Endodermal cell (in vitro differentiated cells): ENCODE measurements around the gene FBXO17. TPM values are rescaled to one million over a fixed set of nuclear protein-coding genes. Genes with fewer than 3 reads are reported as not detected.

ENCODE experiments used
- DNase-seq: peaks from one replicate; pipeline ENCODE4 v3.0.0-alpha.2; 2017
- H3K27ac ChIP-seq: 2 replicates; pipeline ENCODE4 v1.5.1; 2013; ENCODE audit warnings: mild to moderate bottlenecking, low read depth, low read length, moderate library complexity
- H3K27me3 ChIP-seq: 2 replicates; pipeline ENCODE4 v1.6.1; 2013; ENCODE audit warnings: mild to moderate bottlenecking, low read length, moderate library complexity; ENCODE audit not compliant: insufficient read depth, control insufficient read depth, poor library complexity, severe bottlenecking
- H3K36me3 ChIP-seq: 2 replicates; pipeline ENCODE4 v1.7.0; 2013; ENCODE audit warnings: mild to moderate bottlenecking, low read length, moderate library complexity; ENCODE audit not compliant: control insufficient read depth, insufficient read depth
- H3K4me1 ChIP-seq: one replicate; pipeline ENCODE4 v1.7.0; 2013; ENCODE audit warnings: low read length; ENCODE audit not compliant: control insufficient read depth, insufficient read depth
- H3K4me3 ChIP-seq: 2 replicates; pipeline ENCODE4 v1.5.1; 2013; ENCODE audit warnings: mild to moderate bottlenecking, low read length, moderate library complexity
- H3K9ac ChIP-seq: 2 replicates; pipeline ENCODE4 v1.6.1; 2013; ENCODE audit warnings: mild to moderate bottlenecking, low read length, moderate library complexity; ENCODE audit not compliant: poor library complexity, severe bottlenecking; ENCODE audit errors: extremely low read depth
- H3K9me3 ChIP-seq: 2 replicates; pipeline ENCODE4 v1.6.1; 2013; ENCODE audit warnings: mild to moderate bottlenecking, low read length, moderate library complexity; ENCODE audit not compliant: control insufficient read depth
- H3K27ac Mint-ChIP-seq: 2 replicates; pipeline ENCODE4 v1.8.0; 2020; ENCODE audit warnings: mixed read lengths
- H3K27me3 Mint-ChIP-seq: 2 replicates; pipeline ENCODE4 v1.8.0; 2021; ENCODE audit warnings: mild to moderate bottlenecking, mixed read lengths; ENCODE audit not compliant: insufficient read depth
- H3K36me3 Mint-ChIP-seq: 2 replicates; pipeline ENCODE4 v1.8.0; 2020; ENCODE audit warnings: low read depth, mixed read lengths
- H3K4me1 Mint-ChIP-seq: 2 replicates; pipeline ENCODE4 v1.8.0; 2020; ENCODE audit warnings: mixed read lengths
- H3K4me3 Mint-ChIP-seq: 2 replicates; pipeline ENCODE4 v1.8.0; 2020; ENCODE audit warnings: mild to moderate bottlenecking, moderate library complexity, mixed read lengths
- H3K9me3 Mint-ChIP-seq: 2 replicates; pipeline ENCODE4 v1.8.0; 2020; ENCODE audit warnings: mild to moderate bottlenecking, mixed read lengths
- CTCF ChIP-seq: fragments of 200-600 bp; sonication (generic); conservative IDR thresholded peaks from 2 replicates; pipeline ENCODE4 v1.5.0; 2021; ENCODE audit warnings: antibody characterized with exemption, mild to moderate bottlenecking
- WGBS, 2 experiments: methylation state at CpG; one replicate each; pipeline versions ENCODE4 v1.1.5 to v1.1.7; 2013; ENCODE audit warnings: missing lambda C conversion rate in 2 of 2, mixed read lengths in 1 of 2; ENCODE audit not compliant: insufficient coverage in 1 of 2, insufficient read length in 1 of 2; 5-methylcytosine and 5-hydroxymethylcytosine counted together
- total RNA-seq, 2 donors: library from RNA; stranded (reverse); fragmentation: NEBNext Ultra II Directional in 1 of 2; extraction: Animal tissue kit (Norgen Biotek cat#: 25700) in 1 of 2; gene quantifications; 2 replicates in 1 of 2; 3 replicates in 1 of 2; pipeline ENCODE4 v1.2.1, GENCODE V29; 2021

Gene FBXO17
- total RNA-seq, 2 donors from 2014 or later, result 21.2 to 40.3 TPM

GRCh38 chr19:38945562-38946228 is 29.8 kb downstream of the FBXO17 start:
- WGBS, 2 experiments, result 80 to 95% methylated on average over 1 to 3 of the region's 3 CpGs
- Mint-ChIP-seq H3K4me1 (no peaks in the 10 kb centered on the region), H3K9me3 (peaks cover 6% of the 10 kb centered on the region), H3K27ac (no peak overlapping the region), H3K27me3 (peaks cover 15% of the 10 kb centered on the region), H3K4me3 (no peak overlapping the region), H3K36me3 (peaks cover 36% of the 10 kb centered on the region)
- no peaks in the 10 kb centered on the region for H3K4me1 ChIP-seq
- H3K27me3 ChIP-seq, result no peaks in the 10 kb centered on the region
- no peak overlapping the region for H3K4me3 ChIP-seq
- peak; percentile 60 for DNase-seq
- H3K9ac ChIP-seq, result no peak overlapping the region
- H3K9me3 ChIP-seq, result no peaks in the 10 kb centered on the region
- H3K36me3 ChIP-seq, result peaks cover 15% of the 10 kb centered on the region
- TF ChIP-seq CTCF, result no peak
- no peak overlapping the region for H3K27ac ChIP-seq

GRCh38 chr19:38944981-38945506 is 30.5 kb downstream of the FBXO17 start:
- H3K27ac ChIP-seq, result no peak overlapping the region
- H3K9me3 Mint-ChIP-seq, result peaks cover 6% of the 10 kb centered on the region
- no peaks in the 10 kb centered on the region for H3K9me3 ChIP-seq
- peaks cover 4% of the 10 kb centered on the region for H3K4me1 Mint-ChIP-seq
- peak; percentile 73 for DNase-seq
- H3K4me1 ChIP-seq, result no peaks in the 10 kb centered on the region
- H3K36me3 ChIP-seq, result peaks cover 15% of the 10 kb centered on the region
- H3K27me3 Mint-ChIP-seq, result peaks cover 11% of the 10 kb centered on the region
- peaks cover 33% of the 10 kb centered on the region for H3K36me3 Mint-ChIP-seq
- H3K27ac Mint-ChIP-seq, result no peak overlapping the region
- no peak overlapping the region for H3K4me3 ChIP-seq
- no peak overlapping the region for H3K4me3 Mint-ChIP-seq
- H3K9ac ChIP-seq, result no peak overlapping the region
- no peaks in the 10 kb centered on the region for H3K27me3 ChIP-seq
- WGBS, 2 experiments, result 96 to 100% methylated on average over 1 to 11 of the region's 12 CpGs
- no peak for TF ChIP-seq CTCF

- H3K9me3 Mint-ChIP-seq, result no peaks in the 10 kb centered on the region
- Histone ChIP-seq H3K9ac (no peak overlapping the region), H3K36me3 (peaks cover 15% of the 10 kb centered on the region), H3K4me3 (no peak overlapping the region), H3K27ac (no peak overlapping the region), H3K4me1 (no peaks in the 10 kb centered on the region), H3K9me3 (no peaks in the 10 kb centered on the region), H3K27me3 (no peaks in the 10 kb centered on the region)
- DNase-seq, result no peak
- no peak overlapping the region for H3K27ac Mint-ChIP-seq
- TF ChIP-seq CTCF, result no peak
- H3K27me3 Mint-ChIP-seq, result peaks cover 9% of the 10 kb centered on the region
- peaks cover 25% of the 10 kb centered on the region for H3K36me3 Mint-ChIP-seq
- 92 to 94% methylated on average over 12 to 19 of the region's 20 CpGs for WGBS, 2 experiments
- H3K4me1 Mint-ChIP-seq, result peaks cover 11% of the 10 kb centered on the region
- H3K4me3 Mint-ChIP-seq, result no peak overlapping the region
These were observed 32.9 kb downstream of the FBXO17 start for GRCh38 chr19:38942471-38943181.
